Measurements from ENCODE around the gene VPS9D1.
"Not testable (repeated sequence)": the region's sequence is repeated elsewhere in the genome, so short reads cannot be mapped to it uniquely, and the experiment has no call there.

VPS9D1 gene

GRCh38 chr16:89709716-89710432 lies 10.8 kb downstream of the VPS9D1 start:
- no peak for DNase-seq (ENCODE audit: low read depth)

GRCh38 chr16:89709166-89709565 lies 11.5 kb downstream of the VPS9D1 start:
- no peak for DNase-seq (ENCODE audit: low read depth)

- DNase-seq (ENCODE audit: low read depth) = no peak
Measured at GRCh38 chr16:89708481-89708931, 12.2 kb downstream of the VPS9D1 start.

GRCh38 chr16:89707695-89708094 lies 13.0 kb downstream of the VPS9D1 start:
- no peak for DNase-seq (ENCODE audit: low read depth)

GRCh38 chr16:89706518-89707260 lies 14.0 kb downstream of the VPS9D1 start:
- DNase-seq (ENCODE audit: low read depth) = no peak

GRCh38 chr16:89705006-89705405 lies 15.7 kb downstream of the VPS9D1 start:
- DNase-seq (ENCODE audit: low read depth) = no peak

GRCh38 chr16:89704281-89704680 lies 16.4 kb downstream of the VPS9D1 start:
- no peak for DNase-seq (ENCODE audit: low read depth)

GRCh38 chr16:89701425-89702406 lies 19.0 kb downstream of the VPS9D1 start, which contains the start of gene SPATA2L:
SPATA2L (minus strand) TSS chr16:89701705; CDS start chr16:89701232, 473 bp downstream.
- peak; percentile 94 for DNase-seq (ENCODE audit: low read depth)

- DNase-seq (ENCODE audit: low read depth) = no peak
Measured at GRCh38 chr16:89700649-89701424, 19.9 kb downstream of the VPS9D1 start.

- peak; percentile 93 for DNase-seq (ENCODE audit: low read depth)
Measured at GRCh38 chr16:89700100-89700648, 20.5 kb downstream of the VPS9D1 start.

- DNase-seq (ENCODE audit: low read depth) = not testable (repeated sequence)
Measured at GRCh38 chr16:89699629-89700099, 21.0 kb downstream of the VPS9D1 start.

GRCh38 chr16:89698717-89699116 lies 22.0 kb downstream of the VPS9D1 start:
- DNase-seq (ENCODE audit: low read depth) = not testable (repeated sequence)

GRCh38 chr16:89697616-89698331 lies 22.9 kb downstream of the VPS9D1 start:
- no peak for DNase-seq (ENCODE audit: low read depth)

GRCh38 chr16:89697161-89697615 lies 23.5 kb downstream of the VPS9D1 start:
- no peak for DNase-seq (ENCODE audit: low read depth)

GRCh38 chr16:89696670-89697128 lies 24.0 kb downstream of the VPS9D1 start:
- DNase-seq (ENCODE audit: low read depth) = no peak

GRCh38 chr16:89695875-89696669 lies 24.6 kb downstream of the VPS9D1 start:
- DNase-seq (ENCODE audit: low read depth) = no peak

- no peak for DNase-seq (ENCODE audit: low read depth)
Measured at GRCh38 chr16:89695086-89695874, 25.4 kb downstream of the VPS9D1 start.

GRCh38 chr16:89694784-89695085 lies 26.0 kb downstream of the VPS9D1 start:
- DNase-seq (ENCODE audit: low read depth) = not testable (repeated sequence)
